Calu3 (cell line): ENCODE results near the gene THOC1. TPM values are rescaled to one million over a fixed set of nuclear protein-coding genes. Genes with fewer than 3 reads are reported as not detected.

Source experiments
- BruUV-seq: library from RNA; stranded (reverse); fragments of 400-500 nt; replicated peaks from 2 replicates; lab custom pipeline; 2021; lab: Mats Ljungman, UMichigan
- CTCF ChIA-PET: fragments of 300-600 bp; sonication (Branson Sonifier 250); formaldehyde crosslinking; loops from one replicate; lab custom pipeline; 2022; ENCODE audit warnings: antibody characterized with exemption; lab: Charles Lee
- DNase-seq: peaks from one replicate; pipeline ENCODE4 v3.0.0; 2022
- H3K27ac Mint-ChIP-seq: one replicate; pipeline ENCODE4 v1.8.0; 2022; ENCODE audit warnings: mixed read lengths; ENCODE audit not compliant: unreplicated experiment
- H3K27me3 Mint-ChIP-seq: one replicate; pipeline ENCODE4 v1.8.0; 2022; ENCODE audit warnings: mixed read lengths; ENCODE audit not compliant: unreplicated experiment
- H3K36me3 Mint-ChIP-seq: one replicate; pipeline ENCODE4 v1.8.0; 2022; ENCODE audit warnings: mild to moderate bottlenecking, moderate library complexity, mixed read lengths; ENCODE audit not compliant: insufficient read depth, unreplicated experiment
- H3K4me1 Mint-ChIP-seq: one replicate; pipeline ENCODE4 v1.8.0; 2022; ENCODE audit warnings: mild to moderate bottlenecking, low read depth, mixed read lengths; ENCODE audit not compliant: unreplicated experiment
- H3K4me3 Mint-ChIP-seq: one replicate; pipeline ENCODE4 v1.8.0; 2022; ENCODE audit warnings: mild to moderate bottlenecking, low read depth, moderate library complexity, mixed read lengths; ENCODE audit not compliant: unreplicated experiment
- H3K9me3 Mint-ChIP-seq: one replicate; pipeline ENCODE4 v1.8.0; 2022; ENCODE audit warnings: low read depth, mixed read lengths; ENCODE audit not compliant: unreplicated experiment
- intact Hi-C: fragments of 100-400 bp; cut with micrococcal nuclease; formaldehyde crosslinking; loops from one replicate; pipeline ENCODE4 v1.10.0; 2022; ENCODE audit not compliant: unreplicated experiment
- total RNA-seq: library from RNA; stranded (reverse); gene quantifications from 2 replicates; pipeline ENCODE4 v1.2.3, GENCODE V29; 2022
- TF ChIP-seq, protein P1 (sequence below): fragments of 200-600 bp; IDR thresholded peaks from one replicate; pipeline ENCODE4 v1.8.0; 2022; ENCODE audit warnings: antibody characterized with exemption; ENCODE audit not compliant: unreplicated experiment

The THOC1 gene
- total RNA-seq, 1 experiment from 2014 or later: 47.1 TPM

DNA sequence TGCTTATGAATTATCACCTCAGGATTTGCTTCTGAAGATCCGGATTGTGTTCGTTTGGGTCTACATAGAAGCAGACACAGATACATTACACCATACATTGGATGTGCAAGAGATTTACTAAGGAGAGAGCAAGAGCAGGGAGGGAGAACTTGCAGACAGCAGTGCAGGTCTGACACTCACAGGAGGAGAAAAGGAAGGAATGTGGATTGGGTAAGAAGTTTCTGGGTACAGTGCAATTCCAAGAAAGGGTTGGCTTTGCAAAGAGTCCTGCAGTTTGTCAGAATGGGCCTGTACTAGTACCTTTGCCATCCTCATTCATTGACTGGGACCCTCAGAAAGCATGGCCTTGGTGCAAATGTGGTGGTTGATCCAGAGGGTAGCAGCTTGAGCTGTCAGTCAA lies 4.8 kb upstream of the THOC1 start:
- BruUV-seq: no TSS peak
- DNase-seq: no peak
- TF ChIP-seq, protein P1, sequence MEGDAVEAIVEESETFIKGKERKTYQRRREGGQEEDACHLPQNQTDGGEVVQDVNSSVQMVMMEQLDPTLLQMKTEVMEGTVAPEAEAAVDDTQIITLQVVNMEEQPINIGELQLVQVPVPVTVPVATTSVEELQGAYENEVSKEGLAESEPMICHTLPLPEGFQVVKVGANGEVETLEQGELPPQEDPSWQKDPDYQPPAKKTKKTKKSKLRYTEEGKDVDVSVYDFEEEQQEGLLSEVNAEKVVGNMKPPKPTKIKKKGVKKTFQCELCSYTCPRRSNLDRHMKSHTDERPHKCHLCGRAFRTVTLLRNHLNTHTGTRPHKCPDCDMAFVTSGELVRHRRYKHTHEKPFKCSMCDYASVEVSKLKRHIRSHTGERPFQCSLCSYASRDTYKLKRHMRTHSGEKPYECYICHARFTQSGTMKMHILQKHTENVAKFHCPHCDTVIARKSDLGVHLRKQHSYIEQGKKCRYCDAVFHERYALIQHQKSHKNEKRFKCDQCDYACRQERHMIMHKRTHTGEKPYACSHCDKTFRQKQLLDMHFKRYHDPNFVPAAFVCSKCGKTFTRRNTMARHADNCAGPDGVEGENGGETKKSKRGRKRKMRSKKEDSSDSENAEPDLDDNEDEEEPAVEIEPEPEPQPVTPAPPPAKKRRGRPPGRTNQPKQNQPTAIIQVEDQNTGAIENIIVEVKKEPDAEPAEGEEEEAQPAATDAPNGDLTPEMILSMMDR: no peak
- no peak overlapping the region for H3K4me3 Mint-ChIP-seq
- intact Hi-C loops: no loop called here
- H3K36me3 Mint-ChIP-seq: peaks cover 15% of the 10 kb centered on the region
- no peaks in the 10 kb centered on the region for H3K9me3 Mint-ChIP-seq
- H3K27ac Mint-ChIP-seq: no peak overlapping the region
- no peaks in the 10 kb centered on the region for H3K27me3 Mint-ChIP-seq
- CTCF ChIA-PET: no interaction called here
- H3K4me1 Mint-ChIP-seq: no peaks in the 10 kb centered on the region

DNA sequence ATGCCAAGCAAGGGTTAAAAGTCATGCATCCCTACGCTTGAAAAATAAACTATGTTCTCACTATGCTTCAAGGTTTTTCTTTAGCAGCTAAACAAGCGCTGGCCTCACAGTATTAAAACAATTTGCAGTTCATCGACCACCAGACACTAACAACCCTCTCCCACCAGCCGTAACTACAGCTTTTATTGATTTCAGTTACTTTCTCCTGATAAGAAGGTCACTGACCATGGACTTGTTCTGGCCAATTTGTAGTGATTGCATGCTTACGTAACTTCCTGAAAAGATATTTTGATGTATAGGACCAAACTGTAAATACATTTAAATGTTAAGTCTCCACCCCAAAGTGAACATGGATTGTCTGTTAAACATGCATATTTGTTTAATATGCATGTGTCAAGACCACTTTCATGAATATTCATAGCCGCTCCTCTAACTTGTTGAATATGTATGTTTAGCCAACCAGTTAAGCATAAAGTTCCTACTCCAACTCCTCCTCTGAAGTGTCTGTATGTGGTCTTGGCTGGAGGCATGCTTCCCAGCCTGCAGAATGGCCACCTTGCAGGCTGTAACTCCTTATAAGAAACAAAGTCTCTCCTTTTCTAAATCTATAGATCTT lies 1.7 kb upstream of the THOC1 start:
- Mint-ChIP-seq H3K36me3 (peaks cover 25% of the 10 kb centered on the region), H3K27ac (peak overlapping the region; percentile 12), H3K4me3 (no peak overlapping the region), H3K27me3 (no peaks in the 10 kb centered on the region), H3K9me3 (no peaks in the 10 kb centered on the region), H3K4me1 (peaks cover 8% of the 10 kb centered on the region)
- no peak for DNase-seq
- intact Hi-C loops: no loop called here
- BruUV-seq: no TSS peak
- CTCF ChIA-PET: no interaction called here
- TF ChIP-seq, protein P1: no peak

DNA sequence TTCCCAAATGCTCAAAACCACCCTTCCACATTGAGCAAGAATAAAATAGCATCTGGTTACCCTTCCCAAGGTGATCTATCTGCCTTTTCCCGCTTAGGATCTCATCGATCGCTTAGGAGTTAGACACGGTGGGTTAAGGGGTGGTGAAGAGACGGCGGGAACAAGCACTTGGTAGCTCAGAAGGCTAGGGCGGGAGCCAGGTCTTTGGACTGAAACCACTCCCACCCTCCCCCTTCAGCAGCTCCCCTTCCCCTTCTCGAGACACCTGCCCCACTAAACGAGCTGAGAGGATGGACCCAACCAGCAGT lies 513 bp downstream of the THOC1 start:
- Mint-ChIP-seq H3K27me3 (no peaks in the 10 kb centered on the region), H3K27ac (peak overlapping the region; percentile 98), H3K4me1 (peaks cover 8% of the 10 kb centered on the region), H3K9me3 (no peaks in the 10 kb centered on the region), H3K36me3 (peaks cover 31% of the 10 kb centered on the region), H3K4me3 (peak overlapping the region; percentile 99)
- TF ChIP-seq, protein P1: no peak
- no TSS peak for BruUV-seq
- DNase-seq: no peak
- CTCF ChIA-PET: interaction anchor here (0.6 kb wide), 1 partner anchor 15 kb away, joined by 3 read pairs; no protein-coding TSS in a partner anchor
- intact Hi-C loops: no loop called here

DNA sequence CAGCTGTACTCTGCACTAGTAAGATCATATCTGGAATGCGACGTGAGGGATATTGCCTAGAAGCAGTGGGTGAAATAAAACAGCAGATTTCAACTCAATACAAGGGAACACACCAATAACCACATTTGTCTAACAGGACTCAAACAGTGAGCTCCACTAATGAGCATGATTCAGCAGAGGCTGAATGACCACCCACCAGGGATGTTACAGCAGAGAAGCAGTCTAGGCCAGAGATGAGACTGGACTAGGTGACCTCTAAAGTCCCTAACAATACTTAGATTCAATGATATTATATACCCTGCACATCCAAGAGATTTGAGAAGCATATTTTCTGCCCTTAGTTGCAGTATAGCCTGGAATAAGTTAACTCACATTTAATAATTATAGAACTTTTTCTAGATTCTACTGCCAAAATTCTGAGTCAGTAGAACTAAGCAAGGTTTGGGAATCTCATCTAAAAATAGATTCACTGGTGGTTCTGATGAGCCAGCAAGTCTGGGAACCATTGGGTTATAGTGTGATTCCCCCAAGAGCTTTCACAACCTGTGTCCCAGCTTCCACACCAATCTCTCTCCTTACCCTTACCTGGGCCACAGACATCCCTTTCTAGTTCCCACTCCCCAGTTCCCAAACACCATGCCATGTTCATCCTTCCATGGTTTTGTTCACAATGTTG lies 6.3 kb downstream of the THOC1 start:
- peaks cover 18% of the 10 kb centered on the region for H3K36me3 Mint-ChIP-seq
- intact Hi-C loops: no loop called here
- no peak for DNase-seq
- H3K9me3 Mint-ChIP-seq: no peaks in the 10 kb centered on the region
- no peak overlapping the region for H3K4me3 Mint-ChIP-seq
- H3K4me1 Mint-ChIP-seq: peaks cover 8% of the 10 kb centered on the region
- H3K27ac Mint-ChIP-seq: no peak overlapping the region
- CTCF ChIA-PET: no interaction called here
- TF ChIP-seq, protein P1: no peak
- no peaks in the 10 kb centered on the region for H3K27me3 Mint-ChIP-seq
- no TSS peak for BruUV-seq
